Measurements from ENCODE around the gene IL6ST. TPM values are rescaled to one million over a fixed set of nuclear protein-coding genes. Genes with fewer than 3 reads are reported as not detected.
"Not testable (repeated sequence)": the region's sequence is repeated elsewhere in the genome, so short reads cannot be mapped to it uniquely, and the experiment has no call there.

Gene IL6ST
- total and polyA plus RNA-seq, 4 donors, result 51.3 to 438 (median 109) TPM

GRCh38 chr5:55965525-55965924, 29.2 kb downstream of the IL6ST start:
- TF ChIP-seq EGR1 (IDR thresholded peaks at IDR 0.05; ENCODE audit: low read depth in 2 of 2) (no peak), CTCF (IDR thresholded peaks at IDR 0.05; ENCODE audit: low read depth, low read length, missing input control) (no peak), ZBTB33 (IDR thresholded peaks at IDR 0.05) (no peak)
- Histone ChIP-seq H3K9me3 (ENCODE audit: control insufficient read depth in 4 of 4, low read length in 3 of 4) (no peaks in the 10 kb centered on the region), H3K4me1 (ENCODE audit: control insufficient read depth in 4 of 4, insufficient read depth in 4 of 4, low read length in 3 of 4) (peaks cover 0 to 4% (median 1%) of the 10 kb centered on the region in 4 donors), H3K27ac (ENCODE audit: low read depth in 1 of 2, low read length in 2 of 2) (no peak overlapping the region), H3K27me3 (ENCODE audit: control insufficient read depth in 4 of 4, insufficient read depth in 4 of 4, low read length in 3 of 4) (no peaks in the 10 kb centered on the region), H3K9ac (ENCODE audit: low read depth in 1 of 2, low read length in 2 of 2) (no peak overlapping the region), H3K36me3 (ENCODE audit: control insufficient read depth in 4 of 4, insufficient read depth in 3 of 4, low read depth in 1 of 4, low read length in 3 of 4) (peaks cover 4 to 47% (median 39%) of the 10 kb centered on the region in 4 donors), H3K4me3 (ENCODE audit: low read depth in 1 of 3, low read length in 3 of 3) (no peak overlapping the region)
- DNase-seq (ENCODE audit: low spot score), result no peak
- WGBS, result 60% methylated on average over 6 of the region's 6 CpGs

- no peak overlapping the region for H3K9ac ChIP-seq (ENCODE audit: low read depth in 1 of 2, low read length in 2 of 2)
- H3K9me3 ChIP-seq (ENCODE audit: control insufficient read depth in 4 of 4, low read length in 3 of 4), result no peaks in the 10 kb centered on the region
- H3K4me1 ChIP-seq (ENCODE audit: control insufficient read depth in 4 of 4, insufficient read depth in 4 of 4, low read length in 3 of 4), result no peaks in the 10 kb centered on the region
- 98% methylated on average over 7 of the region's 7 CpGs for WGBS
- no peak for DNase-seq (ENCODE audit: low spot score)
- TF ChIP-seq GABPA (IDR thresholded peaks at IDR 0.05 in 1 of 2, conservative IDR thresholded peaks at IDR 0.05 in 1 of 2), result no peak
- TF ChIP-seq ATF3 (IDR thresholded peaks at IDR 0.05), result no peak
- no peak for TF ChIP-seq SP1 (IDR thresholded peaks at IDR 0.05)
- no peak for TF ChIP-seq MAX (IDR thresholded peaks at IDR 0.05)
- H3K27me3 ChIP-seq (ENCODE audit: control insufficient read depth in 4 of 4, insufficient read depth in 4 of 4, low read length in 3 of 4), result no peaks in the 10 kb centered on the region
- H3K27ac ChIP-seq (ENCODE audit: low read depth in 1 of 2, low read length in 2 of 2), result no peak overlapping the region
- peaks cover 15 to 60% (median 51%) of the 10 kb centered on the region in 4 donors for H3K36me3 ChIP-seq (ENCODE audit: control insufficient read depth in 4 of 4, insufficient read depth in 3 of 4, low read depth in 1 of 4, low read length in 3 of 4)
- H3K4me3 ChIP-seq (ENCODE audit: low read depth in 1 of 3, low read length in 3 of 3), result no peak overlapping the region
These were observed 34.0 kb downstream of the IL6ST start for GRCh38 chr5:55960779-55961178.

GRCh38 chr5:55959208-55959607, 35.6 kb downstream of the IL6ST start:
- Histone ChIP-seq H3K4me3 (ENCODE audit: low read depth in 1 of 3, low read length in 3 of 3) (no peak overlapping the region), H3K36me3 (ENCODE audit: control insufficient read depth in 4 of 4, insufficient read depth in 3 of 4, low read depth in 1 of 4, low read length in 3 of 4) (peaks cover 20 to 75% (median 65%) of the 10 kb centered on the region in 4 donors), H3K27me3 (ENCODE audit: control insufficient read depth in 4 of 4, insufficient read depth in 4 of 4, low read length in 3 of 4) (no peaks in the 10 kb centered on the region), H3K27ac (ENCODE audit: low read depth in 1 of 2, low read length in 2 of 2) (no peak overlapping the region), H3K9me3 (ENCODE audit: control insufficient read depth in 4 of 4, low read length in 3 of 4) (no peaks in the 10 kb centered on the region), H3K4me1 (ENCODE audit: control insufficient read depth in 4 of 4, insufficient read depth in 4 of 4, low read length in 3 of 4) (no peaks in the 10 kb centered on the region), H3K9ac (ENCODE audit: low read depth in 1 of 2, low read length in 2 of 2) (no peak overlapping the region)
- no peak for DNase-seq (ENCODE audit: low spot score)
- no peak for TF ChIP-seq TAF1 (conservative IDR thresholded peaks at IDR 0.05)
- 95% methylated on average over 1 of the region's 1 CpG for WGBS

GRCh38 chr5:55941154-55941553, 53.6 kb downstream of the IL6ST start:
- not testable (repeated sequence) for H3K27ac ChIP-seq (ENCODE audit: low read depth in 1 of 2, low read length in 2 of 2); H3K9me3 ChIP-seq (ENCODE audit: control insufficient read depth in 4 of 4, low read length in 3 of 4); H3K27me3 ChIP-seq (ENCODE audit: control insufficient read depth in 4 of 4, insufficient read depth in 4 of 4, low read length in 3 of 4); H3K9ac ChIP-seq (ENCODE audit: low read depth in 1 of 2, low read length in 2 of 2); DNase-seq (ENCODE audit: low spot score); H3K4me3 ChIP-seq (ENCODE audit: low read depth in 1 of 3, low read length in 3 of 3)
- 72% methylated on average over 4 of the region's 4 CpGs for WGBS
- Histone ChIP-seq H3K4me1 (ENCODE audit: control insufficient read depth in 4 of 4, insufficient read depth in 4 of 4, low read length in 3 of 4) (peaks cover 3 to 19% (median 15%) of the 10 kb centered on the region in 4 donors), H3K36me3 (ENCODE audit: control insufficient read depth in 4 of 4, insufficient read depth in 3 of 4, low read depth in 1 of 4, low read length in 3 of 4) (peaks cover 4 to 66% (median 51%) of the 10 kb centered on the region in 4 donors)
- TF ChIP-seq SP1 (IDR thresholded peaks at IDR 0.05) (peak; percentile 29), YY1 (IDR thresholded peaks at IDR 0.05) (peak; percentile 18), HNF4A (conservative IDR thresholded peaks at IDR 0.05) (peak; percentile 28), RAD21 (IDR thresholded peaks at IDR 0.05) (peak in 1 of 2 donors; percentile 17), RXRA (IDR thresholded peaks at IDR 0.05) (peak in 1 of 2 donors; percentile 41)

GRCh38 chr5:55937598-55937997, 57.2 kb downstream of the IL6ST start:
- H3K9me3 ChIP-seq (ENCODE audit: control insufficient read depth in 4 of 4, low read length in 3 of 4); H3K4me3 ChIP-seq (ENCODE audit: low read depth in 1 of 3, low read length in 3 of 3); H3K27ac ChIP-seq (ENCODE audit: low read depth in 1 of 2, low read length in 2 of 2); DNase-seq (ENCODE audit: low spot score); H3K9ac ChIP-seq (ENCODE audit: low read depth in 1 of 2, low read length in 2 of 2); H3K27me3 ChIP-seq (ENCODE audit: control insufficient read depth in 4 of 4, insufficient read depth in 4 of 4, low read length in 3 of 4): not testable (repeated sequence)
- peaks cover 2 to 42% (median 32%) of the 10 kb centered on the region in 4 donors for H3K36me3 ChIP-seq (ENCODE audit: control insufficient read depth in 4 of 4, insufficient read depth in 3 of 4, low read depth in 1 of 4, low read length in 3 of 4)
- H3K4me1 ChIP-seq (ENCODE audit: control insufficient read depth in 4 of 4, insufficient read depth in 4 of 4, low read length in 3 of 4), result peaks cover 9 to 51% (median 33%) of the 10 kb centered on the region in 4 donors

Measured in liver (tissue), 9 donors.